HG03039 (cell line): Measurements from ENCODE around the gene CPB1.

Experiments
- ATAC-seq: cut with Tn5 transposase; IDR thresholded peaks from one replicate; pipeline ENCODE4 v1.9.1; 2021; ENCODE audit warnings: mild to moderate bottlenecking, moderate library complexity; ENCODE audit not compliant: unreplicated experiment

Gene CPB1

GRCh38 chr3:148828136-148828690 lies 602 bp downstream of the CPB1 start:
- ATAC-seq = no peak

GRCh38 chr3:148829926-148830325 lies 2.3 kb downstream of the CPB1 start:
- no peak for ATAC-seq

- ATAC-seq = no peak
These were observed 5.6 kb downstream of the CPB1 start for GRCh38 chr3:148833223-148833622.

GRCh38 chr3:148839805-148840204 lies 12.2 kb downstream of the CPB1 start:
- no peak for ATAC-seq

GRCh38 chr3:148840451-148840850 lies 12.8 kb downstream of the CPB1 start:
- ATAC-seq = no peak

- no peak for ATAC-seq
These were observed 18.3 kb downstream of the CPB1 start for GRCh38 chr3:148845756-148846395.

GRCh38 chr3:148847351-148847750 lies 19.7 kb downstream of the CPB1 start:
- no peak for ATAC-seq

GRCh38 chr3:148848410-148848809 lies 20.8 kb downstream of the CPB1 start:
- ATAC-seq = no peak

GRCh38 chr3:148852271-148852992 lies 24.8 kb downstream of the CPB1 start:
- no peak for ATAC-seq

GRCh38 chr3:148853076-148853475 lies 25.5 kb downstream of the CPB1 start:
- ATAC-seq = no peak

GRCh38 chr3:148854061-148854460 lies 26.4 kb downstream of the CPB1 start:
- no peak for ATAC-seq

GRCh38 chr3:148856384-148856783 lies 28.8 kb downstream of the CPB1 start:
- no peak for ATAC-seq

GRCh38 chr3:148857316-148857715 lies 29.7 kb downstream of the CPB1 start:
- ATAC-seq = no peak

GRCh38 chr3:148861277-148861869 lies 33.8 kb downstream of the CPB1 start:
- peak; percentile 86 for ATAC-seq

- ATAC-seq = no peak
These were observed 35.7 kb downstream of the CPB1 start for GRCh38 chr3:148863297-148863696.

- no peak for ATAC-seq
These were observed 36.2 kb downstream of the CPB1 start for GRCh38 chr3:148863814-148864213.

GRCh38 chr3:148865049-148865448 lies 37.4 kb downstream of the CPB1 start, which contains the start of gene CPA3:
Gene CPA3 (plus strand): TSS chr3:148865296. CDS start chr3:148865308, 12 bp downstream.
- ATAC-seq = no peak

GRCh38 chr3:148866261-148866660 lies 38.6 kb downstream of the CPB1 start:
- ATAC-seq = no peak

- ATAC-seq = no peak
These were observed 45.8 kb downstream of the CPB1 start for GRCh38 chr3:148873270-148873927.

GRCh38 chr3:148873977-148874376 lies 46.4 kb downstream of the CPB1 start:
- no peak for ATAC-seq

- no peak for ATAC-seq
These were observed 50.5 kb downstream of the CPB1 start for GRCh38 chr3:148878095-148878494.
